ENCODE data around the gene MASP1.
"Not testable (repeated sequence)": the region's sequence is repeated elsewhere in the genome, so short reads cannot be mapped to it uniquely, and the experiment has no call there.

Gene MASP1

GRCh38 chr3:187223799-187224198 is 67.7 kb downstream of the MASP1 start:
- no peak for DNase-seq (ENCODE audit: low read depth)

- no peak for DNase-seq (ENCODE audit: low read depth)
Measured at GRCh38 chr3:187222801-187223200, 68.7 kb downstream of the MASP1 start.

GRCh38 chr3:187215460-187215859 is 76.1 kb downstream of the MASP1 start:
- DNase-seq (ENCODE audit: low read depth), result no peak

GRCh38 chr3:187213616-187214015 is 77.9 kb downstream of the MASP1 start:
- no peak for DNase-seq (ENCODE audit: low read depth)

- no peak for DNase-seq (ENCODE audit: low read depth)
Measured at GRCh38 chr3:187212705-187213104, 78.8 kb downstream of the MASP1 start.

- DNase-seq (ENCODE audit: low read depth), result no peak
Measured at GRCh38 chr3:187212196-187212545, 79.4 kb downstream of the MASP1 start.

- DNase-seq (ENCODE audit: low read depth), result no peak
Measured at GRCh38 chr3:187211532-187212195, 79.9 kb downstream of the MASP1 start.

GRCh38 chr3:187210545-187211327 is 80.8 kb downstream of the MASP1 start:
- no peak for DNase-seq (ENCODE audit: low read depth)

- no peak for DNase-seq (ENCODE audit: low read depth)
Measured at GRCh38 chr3:187210091-187210490, 81.4 kb downstream of the MASP1 start.

- no peak for DNase-seq (ENCODE audit: low read depth)
Measured at GRCh38 chr3:187209491-187209890, 82.0 kb downstream of the MASP1 start.

GRCh38 chr3:187208159-187208558 is 83.4 kb downstream of the MASP1 start:
- DNase-seq (ENCODE audit: low read depth), result no peak

- no peak for DNase-seq (ENCODE audit: low read depth)
Measured at GRCh38 chr3:187207624-187208023, 83.9 kb downstream of the MASP1 start.

- no peak for DNase-seq (ENCODE audit: low read depth)
Measured at GRCh38 chr3:187207062-187207461, 84.5 kb downstream of the MASP1 start.

GRCh38 chr3:187205683-187206082 is 85.9 kb downstream of the MASP1 start:
- no peak for DNase-seq (ENCODE audit: low read depth)

GRCh38 chr3:187199463-187200050 is 92.0 kb downstream of the MASP1 start:
- DNase-seq (ENCODE audit: low read depth), result not testable (repeated sequence)

GRCh38 chr3:187198490-187198889 is 93.0 kb downstream of the MASP1 start:
- DNase-seq (ENCODE audit: low read depth), result no peak

GRCh38 chr3:187197335-187197649 is 94.2 kb downstream of the MASP1 start, which contains the start of gene RTP1:
RTP1 (plus strand) TSS chr3:187197486; CDS start chr3:187197516, 30 bp downstream.
- no peak for DNase-seq (ENCODE audit: low read depth)

GRCh38 chr3:187196573-187197334 is 94.8 kb downstream of the MASP1 start:
- no peak for DNase-seq (ENCODE audit: low read depth)

- no peak for DNase-seq (ENCODE audit: low read depth)
Measured at GRCh38 chr3:187193181-187193580, 98.4 kb downstream of the MASP1 start.

- no peak for DNase-seq (ENCODE audit: low read depth)
Measured at GRCh38 chr3:187191271-187191670, 100.3 kb downstream of the MASP1 start.

GRCh38 chr3:187188931-187189330 is 102.6 kb downstream of the MASP1 start:
- no peak for DNase-seq (ENCODE audit: low read depth)

- DNase-seq (ENCODE audit: low read depth), result no peak
Measured at GRCh38 chr3:187186801-187187421, 104.6 kb downstream of the MASP1 start.

All from stimulated activated CD4-positive, alpha-beta T cell treated with anti-CD3 and anti-CD28 coated beads, Interleukin-2, amount 100 ng/mL, for 4 hours (primary cell).